Nucleus accumbens (tissue), 56 donors: ENCODE data around the gene SREBF1.
A peak's percentile ranks its signal among the peaks of the same experiment; 100 is the strongest.

Experiments
- DNase-seq, 56 donors: peaks; one replicate each; lab custom pipeline; 2025; lab: John Stamatoyannopoulos, UW

The SREBF1 gene

GRCh38 chr17:17842111-17842876 is 5.5 kb upstream of the SREBF1 start:
- DNase-seq = no peak

GRCh38 chr17:17841601-17842025 is 4.8 kb upstream of the SREBF1 start:
- DNase-seq = peak in 2 of 56 donors; percentile 19 to 41

- peak in 35 of 56 donors; percentile 58 to 87 (median 76) for DNase-seq
These were observed 4.2 kb upstream of the SREBF1 start for GRCh38 chr17:17840751-17841591.

- peak in 54 of 56 donors; percentile 65 to 95 (median 87) for DNase-seq
These were observed 3.3 kb upstream of the SREBF1 start for GRCh38 chr17:17839791-17840707.

GRCh38 chr17:17837966-17838962 is 1.5 kb upstream of the SREBF1 start:
- peak in 31 of 56 donors; percentile 17 to 69 (median 45) for DNase-seq

GRCh38 chr17:17837380-17837821 is 615 bp upstream of the SREBF1 start:
- DNase-seq = peak in 2 of 56 donors; percentile 43 to 47

GRCh38 chr17:17836250-17836817 is 452 bp downstream of the SREBF1 start:
- peak in 55 of 56 donors; percentile 79 to 99 (median 97) for DNase-seq

GRCh38 chr17:17835415-17836249 is 1.2 kb downstream of the SREBF1 start:
- peak in 1 of 56 donors; percentile 65 for DNase-seq

- no peak for DNase-seq
These were observed 1.8 kb downstream of the SREBF1 start for GRCh38 chr17:17834974-17835373.

GRCh38 chr17:17833658-17834357 is 3.0 kb downstream of the SREBF1 start:
- DNase-seq = no peak

GRCh38 chr17:17832032-17832363 is 4.8 kb downstream of the SREBF1 start:
- no peak for DNase-seq

- DNase-seq = peak in 24 of 56 donors; percentile 17 to 73 (median 46)
These were observed 5.4 kb downstream of the SREBF1 start for GRCh38 chr17:17831208-17832031.

- no peak for DNase-seq
These were observed 6.0 kb downstream of the SREBF1 start for GRCh38 chr17:17830740-17831207.

- no peak for DNase-seq
These were observed 6.6 kb downstream of the SREBF1 start for GRCh38 chr17:17830269-17830567.

- no peak for DNase-seq
These were observed 8.8 kb downstream of the SREBF1 start for GRCh38 chr17:17827826-17828621.
